Mesenchymal stem cell (in vitro differentiated cells and primary cell): ENCODE data around the gene CDK10.
"Not testable (repeated sequence)": the region's sequence is repeated elsewhere in the genome, so short reads cannot be mapped to it uniquely, and the experiment has no call there.

Source experiments
- DNase-seq: peaks from one replicate; pipeline ENCODE4 v3.0.0-alpha.2; 2013
- H2AFZ ChIP-seq: one replicate; pipeline ENCODE4 v1.6.1; 2013; ENCODE audit warnings: low read depth, mild to moderate bottlenecking, control low read depth, inconsistent platforms, low read length, moderate library complexity
- H2AK5ac ChIP-seq: 2 replicates; pipeline ENCODE4 v1.6.1; 2013; ENCODE audit warnings: low read length, moderate library complexity, mild to moderate bottlenecking, inconsistent platforms; ENCODE audit not compliant: severe bottlenecking
- H2BK120ac ChIP-seq: one replicate; pipeline ENCODE4 v1.6.1; 2013; ENCODE audit warnings: low read depth, mild to moderate bottlenecking, inconsistent platforms, low read length, moderate library complexity
- H2BK12ac ChIP-seq, 2 experiments: one replicate each; pipeline ENCODE4 v1.6.1; 2013; ENCODE audit warnings: inconsistent platforms in 2 of 2, low read length in 2 of 2, mild to moderate bottlenecking in 2 of 2, moderate library complexity in 2 of 2, control low read depth in 1 of 2
- H2BK15ac ChIP-seq: one replicate; pipeline ENCODE4 v1.6.1; 2013; ENCODE audit warnings: mild to moderate bottlenecking, low read depth, inconsistent platforms; ENCODE audit not compliant: poor library complexity, severe bottlenecking
- H2BK5ac ChIP-seq: 2 replicates; pipeline ENCODE4 v1.6.1; 2013; ENCODE audit warnings: low read depth, mild to moderate bottlenecking, low read length, control low read depth, inconsistent platforms; ENCODE audit not compliant: poor library complexity, severe bottlenecking
- H3K14ac ChIP-seq, 2 experiments: one replicate each; pipeline ENCODE4 v1.6.1; 2013; ENCODE audit warnings: inconsistent platforms in 2 of 2, low read length in 2 of 2, control low read depth in 1 of 2, mild to moderate bottlenecking in 1 of 2, moderate library complexity in 1 of 2
- H3K18ac ChIP-seq, 2 experiments: one replicate each; pipeline ENCODE4 v1.6.1; 2013; ENCODE audit warnings: inconsistent platforms in 2 of 2, low read length in 2 of 2, control low read depth in 1 of 2, low read depth in 1 of 2, mild to moderate bottlenecking in 1 of 2
- H3K23ac ChIP-seq, 2 experiments: one replicate each; pipeline ENCODE4 v1.6.1; 2013; ENCODE audit warnings: inconsistent platforms in 2 of 2, low read length in 2 of 2, mild to moderate bottlenecking in 2 of 2, moderate library complexity in 2 of 2, control low read depth in 1 of 2
- H3K27ac ChIP-seq: 2 replicates; pipeline ENCODE4 v1.5.1; 2013; ENCODE audit warnings: mild to moderate bottlenecking, moderate library complexity, low read length, control low read depth, inconsistent platforms; ENCODE audit not compliant: poor library complexity, severe bottlenecking
- H3K27me3 ChIP-seq, 2 experiments: 2 replicates each; pipeline versions ENCODE4 v1.6.1 to v1.7.0; 2013; ENCODE audit warnings: low read length in 2 of 2, mild to moderate bottlenecking in 2 of 2, moderate library complexity in 2 of 2, control low read depth in 1 of 2, inconsistent platforms in 1 of 2; ENCODE audit not compliant: control insufficient read depth in 1 of 2, insufficient read depth in 1 of 2
- H3K36me3 ChIP-seq, 2 experiments: 2 replicates each; pipeline versions ENCODE4 v1.6.1 to v1.7.0; 2013; ENCODE audit warnings: low read length in 2 of 2, control low read depth in 1 of 2, inconsistent platforms in 1 of 2, low read depth in 1 of 2, mild to moderate bottlenecking in 1 of 2; ENCODE audit not compliant: insufficient read depth in 2 of 2, control insufficient read depth in 1 of 2
- H3K4ac ChIP-seq, 2 experiments: one replicate each; pipeline ENCODE4 v1.6.1; 2013; ENCODE audit warnings: inconsistent platforms in 2 of 2, low read length in 2 of 2, mild to moderate bottlenecking in 2 of 2, moderate library complexity in 2 of 2, control low read depth in 1 of 2, low read depth in 1 of 2
- H3K4me1 ChIP-seq: 2 replicates; pipeline ENCODE4 v1.6.1; 2013; ENCODE audit warnings: low read depth, low read length, control low read depth; ENCODE audit not compliant: control insufficient read depth, insufficient read depth
- H3K4me2 ChIP-seq: 2 replicates; pipeline ENCODE4 v1.6.1; 2013; ENCODE audit warnings: low read length, mild to moderate bottlenecking, inconsistent platforms; ENCODE audit not compliant: poor library complexity, severe bottlenecking
- H3K4me3 ChIP-seq, 2 experiments: 2 replicates each; pipeline versions ENCODE4 v1.5.1 to v1.7.0; 2013; ENCODE audit warnings: low read length in 2 of 2, mild to moderate bottlenecking in 2 of 2, control low read depth in 1 of 2, low read depth in 1 of 2; ENCODE audit not compliant: insufficient read depth in 1 of 2
- H3K79me1 ChIP-seq: replicated peaks from 2 replicates; pipeline ENCODE4 v1.6.1; 2013; ENCODE audit warnings: mild to moderate bottlenecking, control low read depth, low read length, inconsistent platforms; ENCODE audit not compliant: poor library complexity, severe bottlenecking
- H3K9ac ChIP-seq: 2 replicates; pipeline ENCODE4 v1.7.0; 2013; ENCODE audit warnings: mild to moderate bottlenecking, low read length, moderate library complexity
- H3K9me3 ChIP-seq: 2 replicates; pipeline ENCODE4 v1.7.0; 2013; ENCODE audit warnings: mild to moderate bottlenecking, low read length; ENCODE audit not compliant: control insufficient read depth
- H4K8ac ChIP-seq: one replicate; pipeline ENCODE4 v1.6.1; 2013; ENCODE audit warnings: inconsistent platforms, mild to moderate bottlenecking, low read length, moderate library complexity
- H4K91ac ChIP-seq: one replicate; pipeline ENCODE4 v1.6.1; 2013; ENCODE audit warnings: mild to moderate bottlenecking, low read length, inconsistent platforms
- WGBS: methylation state at CpG from one replicate; pipeline ENCODE4 v1.1.7; 2013; ENCODE audit warnings: mixed read lengths; 5-methylcytosine and 5-hydroxymethylcytosine counted together

CDK10 gene

GRCh38 chr16:89689621-89690020 is 3.1 kb downstream of the CDK10 start:
- H3K9ac ChIP-seq, H3K27ac ChIP-seq, H4K8ac ChIP-seq, DNase-seq, H3K14ac ChIP-seq, H2BK15ac ChIP-seq, H3K23ac ChIP-seq, H3K4me3 ChIP-seq, H2AFZ ChIP-seq, H3K9me3 ChIP-seq, H3K4me2 ChIP-seq, H4K91ac ChIP-seq, H2AK5ac ChIP-seq, H3K18ac ChIP-seq, H2BK5ac ChIP-seq, H3K4ac ChIP-seq, H2BK120ac ChIP-seq, H2BK12ac ChIP-seq, H3K27me3 ChIP-seq: not testable (repeated sequence)
- Histone ChIP-seq H3K79me1 (peaks cover 34% of the 10 kb centered on the region), H3K4me1 (peaks cover 23% of the 10 kb centered on the region), H3K36me3 (peaks cover 49 to 65% of the 10 kb centered on the region in 2 experiments)
- WGBS, result 97% methylated on average over 2 of the region's 4 CpGs

DNA sequence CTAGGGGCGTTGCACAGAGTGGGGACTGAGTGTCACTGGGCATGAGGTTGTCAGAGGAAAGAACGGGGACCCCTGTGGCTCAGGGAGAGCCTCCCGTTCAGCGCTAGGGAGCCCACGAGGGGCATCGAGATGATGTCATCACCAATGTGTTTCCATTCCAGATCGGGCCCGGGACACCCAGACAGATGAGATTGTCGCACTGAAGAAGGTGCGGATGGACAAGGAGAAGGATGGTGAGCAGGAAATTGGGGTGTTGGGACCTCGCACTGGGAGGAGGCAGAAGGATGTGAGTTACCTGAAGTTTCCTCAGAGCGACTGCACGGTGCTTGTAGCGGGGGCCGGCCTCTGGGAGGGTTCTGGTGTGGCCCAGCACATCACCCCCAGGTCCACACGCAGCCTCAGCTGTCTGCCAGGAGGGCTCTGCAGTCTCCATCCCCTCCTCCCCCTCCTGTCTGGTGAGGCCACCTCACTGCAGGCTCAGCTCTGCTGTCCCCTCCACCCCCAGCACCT is 4.0 kb downstream of the CDK10 start:
- no peak overlapping the region for H2BK120ac ChIP-seq
- no peak overlapping the region for H2AK5ac ChIP-seq
- peaks cover 34% of the 10 kb centered on the region for H3K79me1 ChIP-seq
- peaks cover 56 to 67% of the 10 kb centered on the region in 2 experiments for H3K36me3 ChIP-seq
- H3K4me2 ChIP-seq, result no peak overlapping the region
- WGBS, result 96% methylated on average over 16 of the region's 16 CpGs
- no peaks in the 10 kb centered on the region for H3K9me3 ChIP-seq
- H3K27ac ChIP-seq, result no peak overlapping the region
- H4K91ac ChIP-seq, result no peak overlapping the region
- H3K18ac ChIP-seq, result no peak overlapping the region
- no peaks in the 10 kb centered on the region for H3K27me3 ChIP-seq
- no peak overlapping the region for H3K4ac ChIP-seq
- H2BK5ac ChIP-seq, result no peak overlapping the region
- H3K4me3 ChIP-seq, result no peak overlapping the region
- no peak overlapping the region for H2BK12ac ChIP-seq
- no peak overlapping the region for H3K9ac ChIP-seq
- H2AFZ ChIP-seq, result no peak overlapping the region
- peaks cover 23% of the 10 kb centered on the region for H3K4me1 ChIP-seq
- DNase-seq, result no peak
- no peak overlapping the region for H3K23ac ChIP-seq
- no peak overlapping the region for H3K14ac ChIP-seq
- H4K8ac ChIP-seq, result no peak overlapping the region
- no peak overlapping the region for H2BK15ac ChIP-seq

- no peak overlapping the region for H2BK120ac ChIP-seq
- H3K27me3 ChIP-seq, result no peaks in the 10 kb centered on the region
- no peak overlapping the region for H4K8ac ChIP-seq
- H3K79me1 ChIP-seq, result peaks cover 34% of the 10 kb centered on the region
- WGBS, result 96% methylated on average over 18 of the region's 21 CpGs
- no peak overlapping the region for H4K91ac ChIP-seq
- H3K27ac ChIP-seq, result no peak overlapping the region
- no peaks in the 10 kb centered on the region for H3K9me3 ChIP-seq
- no peak overlapping the region for H2BK5ac ChIP-seq
- H3K18ac ChIP-seq, result no peak overlapping the region
- H3K9ac ChIP-seq, result no peak overlapping the region
- no peak overlapping the region for H2AK5ac ChIP-seq
- no peak overlapping the region for H2AFZ ChIP-seq
- H3K36me3 ChIP-seq, result peaks cover 57 to 70% of the 10 kb centered on the region in 2 experiments
- peaks cover 25% of the 10 kb centered on the region for H3K4me1 ChIP-seq
- H3K4me3 ChIP-seq, result no peak overlapping the region
- H2BK15ac ChIP-seq, result no peak overlapping the region
- no peak for DNase-seq
- H3K4me2 ChIP-seq, result no peak overlapping the region
- no peak overlapping the region for H2BK12ac ChIP-seq
- no peak overlapping the region for H3K23ac ChIP-seq
- H3K14ac ChIP-seq, result no peak overlapping the region
- H3K4ac ChIP-seq, result no peak overlapping the region
These were observed 4.9 kb downstream of the CDK10 start for GRCh38 chr16:89691231-89691985.

DNA sequence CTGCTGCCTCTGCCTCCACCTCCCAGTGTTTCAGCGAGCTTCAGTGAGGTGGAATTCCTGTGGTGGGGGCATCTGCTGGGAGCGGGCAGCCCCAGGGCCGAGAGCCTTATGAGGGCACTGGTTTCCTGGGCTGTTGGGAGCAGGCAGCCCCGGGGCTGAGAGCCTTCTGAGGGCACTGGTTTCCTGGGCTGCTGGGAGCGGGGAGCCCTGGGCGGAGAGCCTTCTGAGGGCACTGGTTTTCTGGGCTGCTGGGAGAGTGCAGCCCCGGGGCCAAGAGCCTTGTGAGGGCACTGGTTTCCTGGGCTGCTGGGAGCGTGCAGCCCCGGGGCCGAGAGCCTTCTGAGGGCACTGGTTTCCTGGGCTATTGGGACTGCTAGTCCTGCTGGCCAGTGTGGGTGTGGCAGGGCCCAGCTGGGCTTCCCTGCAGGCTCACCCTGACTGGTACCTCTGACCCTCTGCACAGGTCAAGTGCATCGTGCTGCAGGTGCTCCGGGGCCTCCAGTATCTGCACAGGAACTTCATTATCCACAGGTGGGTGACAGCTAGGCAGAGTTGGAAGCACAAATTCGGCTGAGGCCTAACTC is 5.6 kb downstream of the CDK10 start:
- Histone ChIP-seq H3K18ac (no peak overlapping the region), H2BK15ac (no peak overlapping the region), H3K4me2 (no peak overlapping the region), H3K9ac (no peak overlapping the region), H3K36me3 (peaks cover 57 to 77% of the 10 kb centered on the region in 2 experiments), H2BK120ac (no peak overlapping the region), H4K8ac (no peak overlapping the region), H2BK5ac (no peak overlapping the region), H3K4ac (no peak overlapping the region), H2AK5ac (no peak overlapping the region), H4K91ac (no peak overlapping the region), H3K27me3 (no peaks in the 10 kb centered on the region), H3K27ac (no peak overlapping the region), H2AFZ (no peak overlapping the region), H3K23ac (no peak overlapping the region), H3K9me3 (no peaks in the 10 kb centered on the region), H3K4me3 (no peak overlapping the region), H2BK12ac (no peak overlapping the region), H3K14ac (no peak overlapping the region), H3K79me1 (peaks cover 40% of the 10 kb centered on the region), H3K4me1 (peaks cover 29% of the 10 kb centered on the region)
- DNase-seq, result no peak
- WGBS, result 97% methylated on average over 13 of the region's 13 CpGs
